ENCODE data around the gene TASP1.

The TASP1 gene

GRCh38 chr20:13341737-13342393 lies 296.9 kb downstream of the TASP1 start:
- no peak for FAIRE-seq

GRCh38 chr20:13340088-13340487 lies 298.6 kb downstream of the TASP1 start:
- FAIRE-seq, result no peak
